Measurements from ENCODE around the gene PTPRG. TPM values are rescaled to one million over a fixed set of nuclear protein-coding genes. Genes with fewer than 3 reads are reported as not detected.

The PTPRG gene
- total RNA-seq, 2 donors from 2014 or later, result 76.5 to 108 TPM

GRCh38 chr3:61662861-61663260 is 101.5 kb downstream of the PTPRG start:
- Histone ChIP-seq H3K9me3 (ENCODE audit: control insufficient read depth, low read length) (no peaks in the 10 kb centered on the region), H3K9ac (ENCODE audit: extremely low read depth, low read length, poor library complexity, severe bottlenecking) (no peak overlapping the region), H3K27ac (ENCODE audit: low read depth, low read length) (no peak overlapping the region), H3K27me3 (ENCODE audit: control insufficient read depth, insufficient read depth, low read length, poor library complexity, severe bottlenecking) (no peaks in the 10 kb centered on the region), H3K4me3 (ENCODE audit: low read length) (no peak overlapping the region), H3K4me1 (ENCODE audit: control insufficient read depth, insufficient read depth, low read length) (peaks cover 4% of the 10 kb centered on the region), H3K36me3 (ENCODE audit: control insufficient read depth, insufficient read depth, low read length) (no peaks in the 10 kb centered on the region)
- 95 to 99% methylated on average over 6 to 7 of the region's 8 CpGs for WGBS, 2 experiments (ENCODE audit: insufficient coverage in 1 of 2, insufficient read length in 1 of 2)
- no peak overlapping the region for H3K27ac Mint-ChIP-seq
- no peak for DNase-seq
- no peak for TF ChIP-seq CTCF (conservative IDR thresholded peaks at IDR 0.05)
- no peaks in the 10 kb centered on the region for H3K27me3 Mint-ChIP-seq (ENCODE audit: insufficient read depth)
- peaks cover 19% of the 10 kb centered on the region for H3K4me1 Mint-ChIP-seq
- peaks cover 9% of the 10 kb centered on the region for H3K36me3 Mint-ChIP-seq (ENCODE audit: low read depth)
- H3K9me3 Mint-ChIP-seq, result no peaks in the 10 kb centered on the region
- no peak overlapping the region for H3K4me3 Mint-ChIP-seq

GRCh38 chr3:61663356-61664104 is 102.2 kb downstream of the PTPRG start:
- H3K4me1 Mint-ChIP-seq, result peaks cover 19% of the 10 kb centered on the region
- Histone ChIP-seq H3K4me1 (ENCODE audit: control insufficient read depth, insufficient read depth, low read length) (peaks cover 4% of the 10 kb centered on the region), H3K9ac (ENCODE audit: extremely low read depth, low read length, poor library complexity, severe bottlenecking) (no peak overlapping the region), H3K36me3 (ENCODE audit: control insufficient read depth, insufficient read depth, low read length) (no peaks in the 10 kb centered on the region), H3K9me3 (ENCODE audit: control insufficient read depth, low read length) (no peaks in the 10 kb centered on the region), H3K4me3 (ENCODE audit: low read length) (no peak overlapping the region), H3K27me3 (ENCODE audit: control insufficient read depth, insufficient read depth, low read length, poor library complexity, severe bottlenecking) (no peaks in the 10 kb centered on the region), H3K27ac (ENCODE audit: low read depth, low read length) (peak overlapping the region; percentile 42)
- 85 to 88% methylated on average over 3 to 7 of the region's 8 CpGs for WGBS, 2 experiments (ENCODE audit: insufficient coverage in 1 of 2, insufficient read length in 1 of 2)
- no peak overlapping the region for H3K4me3 Mint-ChIP-seq
- DNase-seq, result no peak
- no peaks in the 10 kb centered on the region for H3K27me3 Mint-ChIP-seq (ENCODE audit: insufficient read depth)
- TF ChIP-seq CTCF (conservative IDR thresholded peaks at IDR 0.05), result no peak
- H3K36me3 Mint-ChIP-seq (ENCODE audit: low read depth), result peaks cover 9% of the 10 kb centered on the region
- H3K27ac Mint-ChIP-seq, result peak overlapping the region; percentile 85
- H3K9me3 Mint-ChIP-seq, result no peaks in the 10 kb centered on the region

GRCh38 chr3:61664105-61664482 is 102.7 kb downstream of the PTPRG start:
- Histone ChIP-seq H3K9ac (ENCODE audit: extremely low read depth, low read length, poor library complexity, severe bottlenecking) (no peak overlapping the region), H3K27me3 (ENCODE audit: control insufficient read depth, insufficient read depth, low read length, poor library complexity, severe bottlenecking) (no peaks in the 10 kb centered on the region), H3K9me3 (ENCODE audit: control insufficient read depth, low read length) (no peaks in the 10 kb centered on the region), H3K36me3 (ENCODE audit: control insufficient read depth, insufficient read depth, low read length) (no peaks in the 10 kb centered on the region), H3K4me1 (ENCODE audit: control insufficient read depth, insufficient read depth, low read length) (peaks cover 4% of the 10 kb centered on the region), H3K4me3 (ENCODE audit: low read length) (no peak overlapping the region), H3K27ac (ENCODE audit: low read depth, low read length) (no peak overlapping the region)
- Mint-ChIP-seq H3K9me3 (no peaks in the 10 kb centered on the region), H3K27ac (peak overlapping the region; percentile 85), H3K4me3 (no peak overlapping the region), H3K4me1 (peaks cover 21% of the 10 kb centered on the region), H3K36me3 (ENCODE audit: low read depth) (peaks cover 9% of the 10 kb centered on the region), H3K27me3 (ENCODE audit: insufficient read depth) (no peaks in the 10 kb centered on the region)
- WGBS, 2 experiments (ENCODE audit: insufficient coverage in 1 of 2, insufficient read length in 1 of 2), result 66 to 76% methylated on average over 2 of the region's 2 CpGs
- peak; percentile 83 for DNase-seq
- no peak for TF ChIP-seq CTCF (conservative IDR thresholded peaks at IDR 0.05)
